Suppressor macrophage (primary cell): ENCODE results near the gene ZNF578.
"Not testable (repeated sequence)": the region's sequence is repeated elsewhere in the genome, so short reads cannot be mapped to it uniquely, and the experiment has no call there.

ENCODE experiments used
- DNase-seq, 4 experiments: peaks; one replicate each; pipeline ENCODE4 v3.0.0-alpha.2; 2020 to 2022
- total RNA-seq, 17 experiments: gene quantifications; one replicate each; lab custom pipeline; 2026; ENCODE audit warnings: mixed read lengths in 6 of 17, inconsistent platforms in 3 of 17; lab: John Stamatoyannopoulos, UW

Gene ZNF578
- 0 to 3.2 (median 0.18) reads per million in 17 experiments for total RNA-seq

DNA sequence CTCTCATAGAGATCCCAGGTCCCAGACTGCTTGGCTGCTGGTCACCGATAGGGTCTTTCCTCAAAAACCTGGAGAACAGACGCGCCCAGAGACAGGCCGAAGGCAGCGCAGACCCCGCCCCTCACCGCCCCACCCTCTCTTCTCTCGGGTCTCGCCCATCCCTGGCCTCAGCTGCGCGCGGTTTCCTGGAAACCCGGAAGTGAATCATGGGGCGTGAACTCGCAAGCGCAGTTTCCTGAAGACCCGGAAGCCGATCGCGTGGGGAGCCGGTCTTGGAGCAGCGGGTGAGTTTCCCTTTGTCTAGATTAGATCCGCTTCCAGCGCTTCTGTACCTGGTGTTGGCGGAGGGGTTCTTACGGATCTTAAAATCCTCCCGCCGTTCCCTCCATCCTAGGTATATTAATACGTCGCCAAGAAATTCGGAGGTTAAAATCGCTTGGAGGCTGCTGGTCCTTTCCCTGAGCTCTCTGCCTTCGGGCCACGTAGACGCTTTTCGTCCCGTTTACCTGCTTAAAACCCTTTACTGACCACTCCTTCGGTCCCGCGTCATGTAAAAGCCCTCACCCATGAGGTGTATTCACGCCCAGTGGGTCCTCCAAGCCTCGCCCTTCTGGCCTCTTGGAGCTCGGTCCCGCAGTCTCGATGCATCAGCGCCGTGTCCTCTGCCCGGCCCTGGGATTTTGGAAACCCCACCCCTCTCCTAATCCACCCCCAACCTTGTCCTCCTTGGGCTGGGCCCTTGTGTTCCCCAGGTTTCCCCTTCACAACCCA is at the start of gene ZNF578:
TSS of gene ZNF578 (plus strand) at position 230 of the 771 bp plus-strand sequence. CDS start 48,293 bp downstream, outside the sequence.
- DNase-seq, result peak; percentile 46 to 77 (median 70)

DNA sequence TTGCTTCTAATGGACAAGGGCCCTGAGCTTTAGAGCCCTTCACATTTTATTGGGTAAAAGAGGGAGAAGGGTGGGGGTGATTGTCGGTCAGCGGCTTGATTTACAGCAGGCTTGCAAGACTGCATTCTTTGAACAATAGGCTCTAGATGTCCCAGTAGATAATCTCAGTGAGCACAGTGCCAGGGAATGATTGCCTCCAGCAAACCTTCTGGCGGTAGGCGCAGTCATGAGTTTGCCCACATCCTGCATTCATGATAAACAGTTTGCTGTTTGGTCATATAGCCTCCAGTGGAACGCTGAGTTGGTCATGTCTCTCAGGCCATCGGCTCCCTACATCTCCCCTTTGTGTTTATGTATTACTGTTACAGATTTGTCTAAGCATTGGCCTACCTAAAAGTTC is 43.1 kb upstream of the ZNF578 start:
- no peak for DNase-seq

- no peak for DNase-seq
Measured at GRCh38 chr19:52415711-52416110, 37.6 kb upstream of the ZNF578 start.

DNA sequence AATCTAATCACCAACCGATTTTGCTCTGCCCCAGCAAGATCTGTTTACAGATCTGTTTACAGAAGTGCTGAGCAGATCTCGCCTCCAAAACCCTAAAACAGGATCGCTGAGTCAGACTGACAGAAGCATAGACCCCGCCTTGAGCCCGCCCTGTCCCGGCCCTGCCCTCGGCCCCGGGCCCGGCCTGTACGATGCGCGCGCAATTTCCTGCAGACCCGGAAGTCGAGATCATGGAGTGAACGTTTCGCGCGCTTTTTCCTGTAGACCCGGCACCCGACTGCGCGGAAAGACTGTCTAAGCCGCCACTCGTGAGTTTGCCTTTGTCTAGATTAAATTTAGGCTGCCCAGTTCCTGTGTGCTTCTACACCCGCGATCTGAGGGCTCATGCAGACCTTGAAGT is 24.4 kb upstream of the ZNF578 start, which contains the start of gene ZNF534:
TSS of gene ZNF534 (plus strand) at position 212 of the 400 bp plus-strand sequence. CDS start 2,327 bp downstream, outside the sequence.
- no peak for DNase-seq

GRCh38 chr19:52442179-52442578 is 11.2 kb upstream of the ZNF578 start:
- no peak for DNase-seq

DNA sequence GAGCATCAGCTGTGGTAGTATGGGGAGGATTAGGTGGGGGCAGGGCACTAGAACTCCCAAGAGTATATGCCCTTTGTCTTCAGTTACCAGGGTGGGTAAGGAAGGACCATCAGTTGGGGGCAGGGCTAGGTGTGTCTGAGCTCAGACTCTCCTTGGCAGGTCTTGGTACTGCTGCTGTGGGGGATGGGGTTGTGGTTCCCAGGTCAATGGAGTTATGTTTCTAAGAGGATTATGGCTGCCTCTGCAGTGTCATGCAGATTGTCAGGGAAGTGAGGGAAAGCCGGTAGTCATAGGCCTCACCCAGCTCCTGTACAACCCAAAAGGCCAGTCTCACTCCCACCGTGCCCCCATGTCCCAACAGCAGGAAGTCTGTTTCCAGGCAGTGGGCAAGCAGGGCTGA is 8.8 kb upstream of the ZNF578 start:
- DNase-seq, result no peak

DNA sequence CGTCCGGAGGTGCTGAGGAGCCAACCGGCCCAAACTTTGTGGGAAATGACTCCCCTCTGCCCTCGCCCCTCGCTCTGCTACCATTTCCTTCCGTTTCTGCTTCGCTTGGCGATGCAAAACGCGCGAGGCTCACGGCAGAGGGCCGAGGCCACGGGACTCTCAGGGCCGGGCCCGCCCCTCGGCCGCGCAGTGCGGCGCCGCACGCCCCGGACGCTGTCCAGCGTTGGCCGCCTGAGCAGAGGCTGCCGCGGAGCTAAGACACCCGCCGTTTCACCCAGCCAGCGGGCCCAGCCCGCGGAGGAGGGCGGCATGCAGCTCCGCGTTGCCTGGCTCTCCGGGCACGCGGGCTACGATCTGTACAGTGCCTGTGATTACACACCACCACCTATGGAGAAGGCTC is 2.1 kb upstream of the ZNF578 start:
- no peak for DNase-seq

- no peak for DNase-seq
Measured at GRCh38 chr19:52464798-52465470, 11.6 kb downstream of the ZNF578 start.

DNA sequence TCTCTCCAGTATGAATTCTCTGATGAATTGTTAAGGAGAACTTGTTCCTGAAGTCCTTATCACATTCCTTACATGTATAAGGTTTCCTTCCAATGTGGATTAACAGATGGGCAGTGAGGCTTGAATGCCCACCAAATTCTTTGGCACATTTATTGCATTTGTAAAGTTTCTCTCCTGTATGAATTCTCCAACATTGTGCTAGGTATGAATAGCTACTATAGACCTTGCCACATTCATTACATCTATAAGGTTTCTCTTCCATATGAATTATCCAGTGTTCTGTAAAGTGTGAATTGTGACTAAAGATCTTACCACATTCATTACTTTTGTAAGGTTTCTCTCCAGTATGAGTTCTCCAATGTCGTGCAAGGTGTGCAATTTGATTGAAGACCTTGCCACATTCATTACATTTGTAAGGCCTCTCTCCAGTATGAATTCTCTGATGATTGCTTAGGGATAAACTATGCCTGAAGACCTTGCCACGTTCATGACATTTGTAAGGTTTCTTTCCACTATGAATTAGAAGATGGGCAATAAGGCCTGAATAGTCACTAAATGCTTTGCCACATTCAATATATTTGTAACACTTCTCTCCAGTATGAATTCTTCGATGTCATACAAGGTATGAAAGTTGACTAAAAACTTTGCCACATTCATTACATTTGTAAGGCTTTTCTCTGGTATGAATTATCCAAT is 20.4 kb downstream of the ZNF578 start:
- DNase-seq, result peak in 1 of 4 experiments; percentile 11

DNA sequence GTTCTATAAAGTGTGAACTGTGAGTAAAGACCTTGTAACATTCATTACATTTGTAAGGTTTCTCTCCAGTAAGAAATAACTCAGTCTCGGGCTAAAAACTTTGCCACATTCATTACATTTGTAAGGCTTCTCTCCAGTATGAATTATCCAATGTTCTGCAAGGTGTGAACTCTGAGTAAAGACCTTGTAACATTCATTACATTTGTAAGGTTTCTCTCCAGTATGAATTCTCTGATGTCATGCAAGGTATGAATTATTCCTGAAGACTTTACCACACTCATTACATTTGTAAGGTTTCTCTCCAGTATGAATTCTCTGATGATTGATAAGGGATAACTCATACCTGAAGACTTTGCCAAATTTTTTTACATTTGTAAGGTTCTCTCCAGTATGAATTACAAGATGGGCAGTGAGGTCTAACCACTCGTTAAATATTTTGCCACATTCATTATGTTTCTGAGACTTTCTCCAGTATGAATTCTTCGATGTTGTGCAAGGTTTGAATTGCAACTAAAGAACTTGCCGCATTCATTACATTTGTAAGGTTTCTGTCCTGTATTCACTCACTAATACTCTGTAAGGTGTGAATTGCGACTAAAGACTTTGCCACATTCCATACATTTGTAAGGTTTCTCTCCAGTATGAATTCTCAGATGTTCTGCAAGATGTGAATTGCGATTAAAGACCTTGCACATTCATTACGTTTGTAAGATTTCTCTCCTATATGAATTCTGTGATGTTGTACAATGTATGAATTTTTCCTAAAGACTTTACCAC is 21.2 kb downstream of the ZNF578 start:
- DNase-seq, result no peak

DNA sequence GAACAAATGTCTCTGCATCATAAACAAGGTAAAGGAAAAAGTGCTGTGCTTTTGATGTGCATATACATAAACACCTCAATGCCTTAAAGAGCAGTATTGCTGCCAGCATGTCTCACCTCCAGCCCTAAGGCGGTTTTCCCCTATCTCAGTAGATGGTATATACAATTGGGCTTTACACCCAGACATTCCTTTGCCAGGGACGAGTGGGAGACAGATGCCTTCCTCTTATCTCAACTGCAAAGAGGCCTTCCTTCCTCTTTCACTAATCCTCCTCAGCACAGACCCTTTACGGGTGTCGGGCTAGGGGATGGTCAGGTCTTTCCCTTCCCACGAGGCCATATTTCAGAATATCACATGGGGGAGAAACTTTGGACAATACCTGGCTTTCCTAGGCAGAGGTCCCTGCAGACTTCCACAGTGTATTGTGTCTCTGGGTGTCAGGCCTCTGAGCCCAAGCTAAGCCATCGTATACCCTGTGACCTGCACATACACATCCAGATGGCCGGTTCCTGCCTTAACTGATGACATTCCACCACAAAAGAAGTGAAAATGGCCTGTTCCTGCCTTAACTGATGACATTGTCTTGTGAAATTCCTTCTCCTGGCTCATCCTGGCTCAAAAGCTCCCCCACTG is 30.9 kb downstream of the ZNF578 start:
- DNase-seq, result not testable (repeated sequence)

DNA sequence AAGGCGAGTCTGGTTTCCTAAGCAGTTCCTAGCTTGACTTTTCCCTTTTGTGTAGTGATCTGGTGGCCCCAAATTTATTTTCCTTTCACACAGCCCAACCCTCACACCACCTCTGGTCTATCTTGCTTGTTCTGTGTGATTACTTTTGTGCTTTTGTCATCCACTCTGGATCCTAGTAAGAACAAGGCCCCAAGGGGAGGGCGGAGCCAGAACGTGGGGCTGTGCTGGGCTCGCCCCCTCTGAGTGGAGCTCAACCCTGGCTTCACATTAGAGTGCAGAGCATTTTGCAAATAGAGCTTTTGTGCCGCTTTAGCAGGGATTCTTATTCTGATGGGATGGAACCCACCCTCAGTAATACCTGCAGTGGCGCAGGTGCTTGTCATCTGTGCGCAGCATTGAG is 31.7 kb downstream of the ZNF578 start:
- not testable (repeated sequence) for DNase-seq

GRCh38 chr19:52485561-52486240 is 32.3 kb downstream of the ZNF578 start:
- not testable (repeated sequence) for DNase-seq

DNA sequence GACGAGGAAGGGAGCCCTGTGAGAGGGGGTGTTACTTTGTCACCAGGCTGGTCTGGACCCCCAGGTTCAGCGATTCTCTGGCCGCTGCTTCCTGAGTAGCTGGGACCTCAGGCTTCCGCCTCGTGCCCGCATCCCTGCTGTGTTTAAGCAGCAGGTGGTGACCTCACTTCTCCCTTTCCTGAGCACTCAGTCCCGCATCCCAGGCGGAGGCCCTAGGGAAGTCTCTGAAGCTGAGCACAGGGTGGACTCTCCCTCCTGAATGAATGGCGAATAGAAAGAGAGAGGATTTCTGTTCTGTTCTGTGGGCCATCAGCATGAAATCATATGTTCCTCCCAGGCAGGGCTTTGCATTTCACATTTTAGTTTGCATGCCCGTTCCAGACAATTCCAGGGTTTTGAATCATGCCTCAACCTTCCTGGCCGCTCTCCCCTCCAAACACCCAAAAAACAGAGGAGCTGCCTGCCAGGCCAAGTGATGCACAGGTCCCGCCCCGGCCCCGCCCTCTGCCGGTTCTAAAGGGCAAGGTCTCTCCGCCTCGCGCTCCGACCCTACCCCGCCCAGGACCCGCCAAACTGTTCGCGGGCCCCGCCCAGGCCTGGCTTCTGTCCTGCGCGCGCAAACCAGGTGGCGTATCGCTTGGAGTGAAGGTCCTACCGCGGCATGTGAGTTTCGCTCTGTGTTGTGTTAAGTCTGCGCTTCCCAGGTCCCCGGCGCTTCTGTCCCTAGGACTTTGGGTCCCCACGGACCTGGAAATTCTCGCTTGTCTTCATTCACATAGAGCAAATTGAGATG is 39.0 kb downstream of the ZNF578 start:
- DNase-seq, result no peak

DNA sequence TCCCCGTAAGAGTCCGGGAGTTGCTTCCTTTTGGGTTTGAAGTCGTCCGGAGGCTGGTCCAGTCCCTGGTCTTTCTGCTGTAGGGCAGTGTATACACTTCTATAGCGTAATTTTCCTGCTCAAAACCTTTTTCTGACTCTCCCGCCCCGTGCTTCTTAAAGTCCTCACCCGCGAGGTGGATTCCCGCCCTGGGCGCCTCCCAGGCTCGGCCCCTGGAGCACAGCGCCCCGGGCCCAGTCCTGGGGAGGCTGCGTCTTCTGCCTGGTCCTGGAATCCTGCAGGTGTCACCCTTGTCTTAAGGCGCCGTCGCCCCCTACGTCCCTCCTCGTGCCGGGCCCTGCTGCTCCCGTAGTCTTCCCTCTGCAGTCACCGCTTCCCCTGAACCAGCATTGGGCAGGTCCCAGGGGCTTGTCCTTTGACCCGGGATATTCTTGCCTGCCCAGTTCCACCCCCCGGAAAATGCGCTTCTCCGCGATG is 39.7 kb downstream of the ZNF578 start:
- peak in 1 of 4 experiments; percentile 5 for DNase-seq

DNA sequence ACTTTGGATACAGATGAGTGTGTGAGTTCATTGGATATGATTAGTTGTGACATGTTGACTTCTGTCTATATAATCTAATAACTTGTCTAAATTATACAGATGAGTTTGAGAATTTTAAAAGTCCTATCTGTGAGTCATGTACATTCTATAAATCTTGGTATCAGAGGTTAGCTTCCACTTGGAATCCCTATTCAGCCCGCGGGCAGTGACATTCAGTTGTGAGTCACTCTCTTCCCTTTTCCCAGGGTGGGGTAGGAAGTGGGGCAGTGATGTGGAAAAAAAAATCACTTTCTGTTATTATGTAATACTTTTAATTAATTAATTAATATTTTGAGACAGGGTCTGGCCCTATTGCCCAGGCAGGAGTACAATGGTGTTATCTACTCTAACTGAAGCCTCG is 41.2 kb downstream of the ZNF578 start:
- no peak for DNase-seq

DNA sequence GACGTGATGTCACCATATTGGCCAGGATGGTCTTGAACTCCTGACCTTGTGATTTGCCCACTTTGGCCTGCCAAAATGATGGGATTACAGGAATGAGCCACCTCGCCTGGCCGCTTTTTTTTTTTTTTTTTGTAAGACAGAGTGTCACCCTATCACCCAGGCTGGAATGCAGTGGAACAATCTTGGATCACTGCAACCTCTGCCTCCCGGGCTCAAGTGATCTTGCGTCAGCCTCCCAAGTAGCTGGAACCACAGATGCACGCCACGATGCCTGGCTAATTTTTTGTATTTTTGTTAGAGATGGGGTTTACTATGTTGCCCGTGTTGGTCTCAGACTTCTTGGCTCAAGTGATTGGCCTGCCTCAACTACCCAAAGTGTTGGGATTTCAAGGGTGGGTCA is 45.2 kb downstream of the ZNF578 start:
- no peak for DNase-seq

DNA sequence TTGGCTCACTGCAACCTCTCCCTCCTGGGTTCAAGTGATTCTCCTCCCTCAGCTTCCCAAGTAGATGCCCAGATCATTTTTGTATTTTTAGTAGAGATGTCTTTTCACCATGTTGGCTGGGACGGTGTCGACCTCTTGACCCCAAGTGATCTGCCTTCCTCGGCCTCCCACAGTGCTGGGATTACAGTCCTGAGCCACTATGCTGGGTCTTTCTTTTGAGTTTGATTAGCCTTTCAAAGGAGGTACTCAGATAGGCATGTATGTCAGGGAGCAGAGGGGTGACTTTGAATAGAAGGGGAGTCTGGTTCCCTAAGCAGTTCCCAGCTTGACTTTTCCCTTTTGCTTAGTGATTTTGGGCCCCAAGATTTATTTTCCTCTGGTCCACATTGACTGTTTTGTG is 47.1 kb downstream of the ZNF578 start:
- DNase-seq, result not testable (repeated sequence)

GRCh38 chr19:52500991-52501390 is 47.6 kb downstream of the ZNF578 start:
- DNase-seq, result not testable (repeated sequence)

DNA sequence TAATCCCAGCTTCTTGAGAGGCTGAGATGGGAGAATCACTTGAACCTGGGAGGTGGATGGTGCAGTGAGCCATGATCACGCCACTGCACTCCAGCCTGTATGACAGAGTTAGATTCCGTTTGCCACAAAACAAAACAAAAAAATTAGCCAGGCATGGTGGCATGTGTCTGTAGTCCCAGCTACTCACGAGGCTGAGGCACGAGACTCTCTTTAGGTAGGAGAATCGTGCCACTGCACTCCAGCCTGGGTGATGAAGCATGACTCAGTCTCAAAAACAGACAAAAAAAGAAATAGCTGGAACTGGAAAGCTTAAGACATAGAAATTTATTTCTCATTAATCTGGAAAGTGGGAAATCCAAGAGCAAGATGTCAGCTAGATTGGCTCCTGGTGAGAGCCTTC is 53.9 kb downstream of the ZNF578 start:
- DNase-seq, result no peak
